ENCODE results near the gene FBXO48.
"Not testable (repeated sequence)": the region's sequence is repeated elsewhere in the genome, so short reads cannot be mapped to it uniquely, and the experiment has no call there.

Gene FBXO48

DNA sequence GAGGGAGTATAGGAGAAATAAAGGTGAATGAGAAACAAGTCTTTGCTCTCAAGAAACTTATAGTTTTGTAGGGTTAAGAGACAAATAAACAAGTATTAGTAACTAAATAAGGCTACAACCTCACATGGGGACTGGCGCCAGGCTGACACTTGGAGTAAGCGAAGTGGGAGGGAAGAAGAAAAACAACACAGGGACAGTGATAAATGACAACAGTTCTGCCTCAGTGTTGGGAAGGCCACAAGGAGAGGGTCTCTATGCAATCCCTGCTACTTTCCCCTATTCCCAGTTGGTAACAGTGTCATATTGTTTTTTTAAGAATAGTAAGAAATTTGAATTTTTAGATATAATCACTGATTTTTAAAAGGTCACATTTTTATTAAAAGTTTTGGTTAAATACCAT is 4.3 kb upstream of the FBXO48 start:
- DNase-seq, result no peak

DNA sequence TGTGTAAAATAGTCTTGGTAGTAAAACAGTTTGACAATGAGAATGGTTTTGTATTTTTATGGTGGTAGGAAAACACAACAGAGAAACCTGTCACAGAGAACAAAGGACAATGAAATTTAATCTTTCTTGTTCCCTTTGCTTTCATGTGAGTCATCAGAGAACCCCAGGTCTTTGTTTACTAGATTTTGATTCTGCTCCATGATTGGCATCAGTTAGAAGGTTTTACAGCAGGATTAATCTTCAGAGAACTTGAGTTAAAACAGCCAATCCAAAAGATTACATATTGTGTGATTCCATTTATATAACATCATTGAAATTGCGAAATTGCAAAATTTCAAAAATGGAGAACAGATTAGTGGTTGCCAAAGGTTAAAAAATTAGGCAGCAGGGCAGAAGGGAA is 2.8 kb upstream of the FBXO48 start:
- DNase-seq, result no peak

DNA sequence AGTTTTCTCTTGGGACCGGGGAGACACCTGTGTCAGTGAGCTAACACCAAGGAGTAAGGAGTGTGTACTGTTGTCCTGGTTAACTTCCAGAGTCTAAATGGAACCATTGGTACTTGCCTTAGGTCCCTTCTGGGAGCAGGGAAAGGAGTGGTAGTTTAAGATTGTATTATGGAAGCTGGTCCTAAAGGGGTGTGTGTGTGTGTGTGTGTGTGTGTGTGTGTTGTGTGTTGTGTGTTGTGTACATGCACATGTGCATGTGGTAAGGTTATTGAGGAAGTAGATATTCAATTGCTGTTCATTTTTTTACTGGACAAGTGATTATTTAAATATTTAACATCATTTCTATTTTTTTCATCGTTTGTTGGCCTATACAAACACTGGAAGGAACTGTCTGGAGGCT is 1.7 kb upstream of the FBXO48 start:
- DNase-seq, result no peak

DNA sequence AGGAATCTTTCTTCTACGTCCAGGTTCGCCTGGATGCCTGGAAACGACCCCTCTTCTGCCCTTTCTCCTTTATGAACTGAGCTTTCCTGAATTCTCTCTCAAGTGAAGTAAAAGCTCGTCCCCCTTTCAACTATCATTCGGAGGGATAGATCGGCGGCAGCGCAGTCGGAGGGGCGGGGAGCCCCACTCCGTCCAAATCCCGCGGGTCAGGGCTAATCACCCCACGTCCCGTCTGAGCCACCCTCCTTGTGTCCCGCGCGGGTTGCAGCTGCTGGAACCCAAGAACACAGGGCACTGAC is 367 bp downstream of the FBXO48 start:
- no peak for DNase-seq

DNA sequence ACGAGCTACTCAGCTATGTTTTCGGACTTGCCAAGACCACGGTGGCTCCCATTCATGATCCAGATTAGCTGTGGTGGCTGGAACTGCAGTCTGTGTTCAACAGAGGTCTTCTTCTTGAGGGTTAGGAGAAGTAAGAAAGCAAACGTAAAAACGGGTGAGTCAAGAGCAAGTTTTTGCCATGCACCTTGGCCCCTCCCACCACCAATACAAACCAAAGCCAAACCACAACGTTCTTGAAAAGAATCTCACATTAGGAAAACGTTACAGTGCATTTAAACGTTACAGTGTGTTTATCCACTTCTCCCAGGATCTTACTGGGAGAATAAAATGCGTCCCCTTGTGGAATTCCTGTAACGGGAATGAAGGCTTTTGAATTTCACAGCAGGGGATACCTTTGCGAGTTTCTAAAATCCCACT is 725 bp downstream of the FBXO48 start:
- peak; percentile 74 for DNase-seq

DNA sequence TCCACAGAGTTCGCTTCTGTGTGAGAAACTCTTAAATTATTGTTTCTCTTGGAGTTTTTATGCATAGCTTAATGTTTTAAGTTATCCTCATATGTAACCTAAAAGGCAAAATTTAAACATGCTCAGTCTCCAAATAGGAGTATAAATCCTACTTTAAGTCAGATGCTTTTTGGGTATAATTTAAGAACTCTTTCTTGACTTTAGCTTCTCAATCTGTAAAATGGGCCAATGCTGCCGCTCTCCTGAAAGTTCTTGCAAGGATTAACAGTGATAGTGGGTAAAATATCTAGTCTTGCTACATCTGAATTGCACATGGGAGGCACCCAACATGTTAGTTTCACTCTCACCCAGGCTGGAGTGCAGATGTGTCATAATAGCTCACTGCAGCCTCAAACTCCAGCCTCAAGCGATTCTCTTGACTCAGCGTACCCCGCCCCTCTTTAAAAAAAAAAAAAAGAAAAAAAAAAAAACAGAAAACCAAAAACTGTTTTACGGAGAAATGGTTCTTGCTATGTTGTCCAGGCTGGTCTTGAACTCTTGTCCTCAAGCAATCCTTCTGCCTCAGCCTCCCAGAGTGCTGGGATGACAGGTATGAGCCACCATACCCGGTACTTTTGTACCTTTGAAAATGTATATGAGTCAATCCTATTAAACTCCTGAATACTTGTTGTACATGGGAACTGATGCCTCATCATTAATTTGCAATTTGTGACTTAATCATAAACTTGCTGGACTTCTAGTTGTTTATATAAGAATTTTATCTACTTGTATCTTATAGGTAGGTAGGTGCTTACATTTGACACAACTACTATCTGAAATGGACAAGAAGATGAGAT is 1.8 kb downstream of the FBXO48 start:
- peak; percentile 51 for DNase-seq

DNA sequence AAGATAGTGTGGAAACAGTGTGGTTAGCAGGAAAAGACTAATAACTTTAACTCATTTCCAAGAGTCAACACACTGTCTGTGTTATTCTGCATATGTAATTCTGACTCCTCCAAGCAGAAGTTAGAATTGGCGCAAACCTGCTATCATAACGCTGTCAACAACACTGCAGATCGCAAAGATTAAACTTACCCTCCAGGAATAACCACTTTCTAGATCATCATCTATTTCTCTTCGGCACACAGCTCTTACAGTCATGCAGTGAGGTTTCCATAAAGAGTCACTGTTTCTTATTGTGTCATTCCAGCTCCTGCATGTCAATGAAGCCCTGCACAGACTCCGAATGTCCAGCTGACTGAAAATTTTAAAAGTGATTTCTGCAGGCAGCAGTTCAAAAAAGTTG is 2.4 kb downstream of the FBXO48 start:
- DNase-seq, result no peak

DNA sequence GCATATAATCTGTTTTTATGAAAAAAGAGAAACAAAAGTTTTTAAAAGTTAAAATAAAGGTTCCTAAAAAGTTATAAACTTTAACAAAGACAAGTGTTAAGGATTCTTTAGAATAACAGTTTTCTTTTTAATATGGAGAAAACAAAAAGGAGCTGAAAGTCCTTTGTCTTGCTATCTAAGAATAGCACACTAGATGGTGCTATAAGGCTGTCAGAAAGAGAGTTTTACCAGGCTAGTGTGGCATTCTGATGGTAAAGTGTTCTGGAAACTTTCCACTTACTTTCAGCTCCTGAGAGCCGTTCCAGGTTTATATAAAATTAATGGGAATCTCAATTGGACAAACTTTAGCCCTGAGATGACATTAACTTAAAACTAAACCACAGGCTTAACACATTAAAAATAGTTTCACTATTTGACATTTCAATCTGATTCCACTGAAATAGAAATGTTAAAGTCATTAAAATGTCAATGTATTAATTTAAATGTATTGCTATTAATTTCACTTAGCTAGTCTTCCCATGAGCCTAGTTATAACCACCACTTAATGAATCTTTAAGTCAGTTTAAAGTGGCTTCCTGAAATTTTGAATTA is 3.7 kb downstream of the FBXO48 start:
- peak; percentile 55 for DNase-seq

DNA sequence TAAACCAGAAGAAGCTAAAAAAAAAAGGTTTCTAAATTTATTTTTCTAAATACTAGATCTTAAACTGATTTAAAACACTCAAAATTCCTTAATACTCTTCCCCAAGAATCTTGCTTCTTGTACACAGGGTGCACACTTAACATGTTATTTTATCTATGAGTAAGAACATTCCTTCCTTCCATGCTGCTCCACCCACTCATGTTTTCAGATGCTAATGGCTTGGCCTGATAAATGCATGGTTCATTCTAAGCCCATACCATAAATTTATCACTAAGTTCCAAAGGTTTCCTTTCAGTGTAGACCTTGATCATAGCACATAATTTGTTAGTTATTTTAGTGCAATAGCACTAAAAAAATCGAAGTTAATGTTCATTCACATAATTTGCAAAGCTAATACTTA is 8.1 kb downstream of the FBXO48 start:
- no peak for DNase-seq

DNA sequence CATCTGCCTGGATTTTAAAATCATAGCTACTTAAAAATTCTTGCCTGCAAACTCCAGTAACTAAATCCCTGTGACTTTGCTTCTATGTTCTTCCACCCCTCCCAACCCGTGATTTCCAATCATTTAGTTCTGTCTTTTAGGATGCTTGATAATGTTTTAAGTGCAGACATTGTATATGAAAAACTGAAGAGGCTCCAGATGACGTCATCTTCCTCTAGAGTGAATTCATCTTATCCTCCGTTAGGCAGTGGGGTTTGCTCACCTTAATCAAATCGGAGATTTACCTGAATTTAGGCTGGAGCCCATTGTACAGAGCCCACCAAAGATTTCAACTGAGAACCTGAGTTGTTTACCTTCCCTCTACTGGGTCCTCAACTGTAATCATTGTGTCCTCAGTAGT is 10.9 kb downstream of the FBXO48 start:
- no peak for DNase-seq

DNA sequence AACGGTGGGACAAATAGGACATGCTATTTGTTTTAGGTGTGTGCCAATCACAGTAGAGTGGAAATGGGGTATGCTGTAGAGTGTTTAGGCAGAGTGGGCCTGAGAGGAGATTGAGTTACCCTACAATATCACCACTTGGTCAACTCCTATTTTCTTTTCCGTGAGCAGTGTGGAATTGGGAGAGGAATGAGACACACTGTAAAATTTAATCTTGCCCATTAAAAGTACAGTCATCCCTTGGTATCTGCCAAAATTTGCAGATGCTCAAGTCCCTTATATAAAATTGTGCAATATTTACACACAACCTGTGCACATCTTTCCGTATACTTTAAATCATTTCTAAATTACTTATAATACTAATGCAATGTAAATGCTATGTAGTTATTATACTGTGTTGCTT is 12.4 kb downstream of the FBXO48 start:
- no peak for DNase-seq

DNA sequence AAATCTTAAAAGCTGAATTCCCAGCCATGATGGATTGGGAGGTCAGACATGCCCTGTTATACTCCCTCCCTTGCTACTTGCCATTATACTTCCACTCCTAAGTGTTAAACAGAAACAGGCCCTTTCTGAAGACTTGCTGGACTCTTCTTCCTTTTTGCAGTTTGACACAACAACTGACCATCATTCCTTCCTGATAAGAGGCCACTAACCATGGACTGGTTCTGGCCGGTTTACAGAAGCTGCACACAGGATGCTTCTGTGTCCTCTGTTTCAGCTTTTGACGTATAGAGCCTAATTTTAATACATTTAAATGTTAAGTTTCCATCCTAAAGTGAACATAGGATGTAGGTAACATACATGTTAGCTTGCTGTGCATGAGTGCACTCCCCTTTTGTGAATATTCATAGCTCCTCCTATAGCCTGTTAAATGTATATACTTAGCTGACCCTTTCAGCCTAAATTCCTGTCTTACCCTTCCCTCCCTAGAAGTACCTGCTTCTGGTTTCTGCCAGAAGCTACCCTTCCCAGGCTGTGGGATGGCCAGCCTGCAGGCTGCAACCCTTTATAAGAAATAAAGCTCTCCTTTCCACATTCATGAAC is 13.2 kb downstream of the FBXO48 start:
- no peak for DNase-seq

DNA sequence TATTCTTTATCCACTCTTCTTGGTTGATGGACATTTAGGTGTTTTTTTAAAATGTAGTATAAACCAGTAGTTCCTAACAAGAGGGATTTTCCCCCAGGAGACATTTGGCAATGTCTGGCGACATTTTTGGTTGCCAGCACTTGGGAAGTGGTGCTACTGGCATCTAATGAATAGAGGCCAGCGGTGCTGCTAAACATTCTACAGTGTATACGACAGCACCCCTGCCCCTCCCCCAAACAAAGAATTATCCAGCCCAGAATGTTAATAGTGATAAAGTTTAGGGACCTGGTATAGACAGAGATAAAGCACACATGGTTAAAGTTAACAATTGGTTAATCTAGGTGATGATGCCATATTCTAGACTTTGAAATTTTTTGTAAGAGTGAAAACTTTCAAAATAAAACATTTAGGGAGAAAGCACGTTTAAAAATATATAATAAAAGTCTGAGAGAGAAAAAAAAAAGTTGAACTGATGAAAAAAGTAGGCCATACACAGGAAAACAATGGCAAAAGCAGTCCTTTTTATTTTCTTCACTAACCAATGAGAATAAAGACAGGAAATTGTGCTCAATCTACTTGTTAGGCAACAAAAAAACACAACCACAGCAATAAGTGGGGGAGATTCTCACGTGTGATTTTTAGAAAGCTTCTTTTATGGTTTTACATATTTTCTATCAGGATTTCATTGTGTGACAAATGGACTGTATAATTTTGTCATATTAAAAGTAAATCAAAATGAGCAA is 14.8 kb downstream of the FBXO48 start:
- DNase-seq, result peak; percentile 68

DNA sequence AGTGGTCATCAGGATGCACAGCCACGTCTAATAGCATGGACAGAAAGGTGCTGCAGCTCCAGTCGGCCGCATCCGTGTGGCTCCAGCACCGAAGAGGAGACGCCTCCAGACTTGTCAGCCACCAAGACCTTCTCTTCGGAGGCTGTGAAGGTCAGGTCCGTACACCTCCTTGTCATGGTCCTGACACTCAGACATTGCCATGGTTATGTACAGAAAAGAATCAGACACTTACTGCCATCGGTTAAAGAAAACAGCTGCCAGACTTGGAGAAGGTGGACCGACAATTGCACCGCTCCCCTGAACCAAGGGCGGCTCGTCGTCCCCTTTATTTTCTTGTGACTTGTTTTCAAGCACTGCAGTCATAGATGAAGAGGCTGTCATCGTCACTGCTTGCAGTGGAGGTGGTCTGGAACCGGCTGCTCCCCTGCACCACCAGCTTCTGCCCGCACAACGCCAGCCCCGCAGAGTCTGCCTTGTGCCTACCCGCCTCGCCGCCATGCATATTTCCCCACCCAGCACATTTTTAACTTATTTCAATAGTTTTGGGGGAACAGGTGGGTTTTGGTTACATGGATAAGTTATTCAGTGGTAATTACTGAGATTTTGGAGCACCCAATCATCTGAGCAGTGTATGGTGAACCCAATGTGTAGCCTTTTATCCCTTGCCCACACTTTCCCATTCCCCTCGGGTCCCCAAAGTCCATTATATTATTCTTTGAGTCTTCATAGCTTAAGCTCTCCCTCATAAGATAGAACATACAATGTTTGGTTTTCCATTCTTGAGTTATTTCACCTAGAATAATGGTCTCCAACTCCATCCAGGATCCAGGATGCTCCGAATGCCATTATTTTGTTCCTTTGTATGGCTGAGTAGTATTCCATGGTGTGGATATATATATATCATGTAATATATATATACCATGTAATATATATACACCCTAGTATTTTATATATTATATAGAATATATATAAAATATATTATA is 18.1 kb downstream of the FBXO48 start:
- peak; percentile 41 for DNase-seq

DNA sequence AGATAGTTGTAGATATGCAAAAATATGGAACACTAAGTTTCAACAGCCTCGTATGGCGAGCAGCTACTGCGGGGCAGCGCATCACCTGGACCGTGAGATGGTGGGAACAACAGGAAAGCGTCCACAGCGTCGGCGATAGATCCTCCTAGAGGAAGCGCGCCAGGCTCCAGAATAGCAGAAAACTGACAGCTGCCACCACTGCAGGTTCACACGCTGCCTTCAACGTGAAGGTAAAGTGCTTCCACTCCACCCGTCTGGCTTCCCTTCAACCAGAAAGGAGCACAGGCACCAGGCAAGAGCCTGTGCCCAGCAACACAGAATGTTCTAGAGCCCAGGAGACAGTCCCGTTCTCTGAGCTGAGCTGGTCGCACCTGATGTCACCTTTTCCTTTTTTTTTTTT is 20.0 kb downstream of the FBXO48 start:
- DNase-seq, result no peak

DNA sequence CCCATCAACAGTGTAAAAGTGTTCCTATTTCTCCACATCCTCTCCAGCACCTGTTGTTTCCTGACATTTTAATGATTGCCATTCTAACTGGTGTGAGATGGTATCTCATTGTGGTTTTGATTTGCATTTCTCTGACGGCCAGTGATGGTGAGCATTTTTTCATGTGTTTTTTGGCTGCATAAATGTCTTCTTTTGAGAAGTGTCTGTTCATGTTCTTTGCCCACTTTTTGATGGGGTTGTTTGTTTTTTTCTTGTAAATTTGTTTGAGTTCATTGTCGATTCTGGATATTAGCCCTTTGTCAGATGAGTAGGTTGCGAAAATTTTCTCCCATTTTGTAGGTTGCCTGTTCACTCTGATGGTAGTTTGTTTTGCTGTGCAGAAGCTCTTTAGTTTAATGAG is 20.7 kb downstream of the FBXO48 start:
- not testable (repeated sequence) for DNase-seq

DNA sequence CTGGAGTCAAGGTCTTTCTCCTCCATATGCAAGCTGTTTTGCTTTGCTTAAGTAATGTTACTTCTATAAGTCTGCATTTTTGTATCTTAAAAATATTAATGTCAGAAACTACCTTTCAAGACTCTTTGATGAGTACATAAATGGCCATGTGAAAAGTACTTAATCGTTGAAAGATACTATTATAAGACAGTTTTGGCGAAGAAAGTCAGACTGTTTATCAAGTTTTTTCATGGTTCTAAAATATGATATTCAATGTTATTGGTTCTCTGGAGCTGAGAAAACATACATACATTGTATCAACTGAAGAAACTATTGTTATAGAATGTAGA is 25.1 kb downstream of the FBXO48 start:
- DNase-seq, result no peak

DNA sequence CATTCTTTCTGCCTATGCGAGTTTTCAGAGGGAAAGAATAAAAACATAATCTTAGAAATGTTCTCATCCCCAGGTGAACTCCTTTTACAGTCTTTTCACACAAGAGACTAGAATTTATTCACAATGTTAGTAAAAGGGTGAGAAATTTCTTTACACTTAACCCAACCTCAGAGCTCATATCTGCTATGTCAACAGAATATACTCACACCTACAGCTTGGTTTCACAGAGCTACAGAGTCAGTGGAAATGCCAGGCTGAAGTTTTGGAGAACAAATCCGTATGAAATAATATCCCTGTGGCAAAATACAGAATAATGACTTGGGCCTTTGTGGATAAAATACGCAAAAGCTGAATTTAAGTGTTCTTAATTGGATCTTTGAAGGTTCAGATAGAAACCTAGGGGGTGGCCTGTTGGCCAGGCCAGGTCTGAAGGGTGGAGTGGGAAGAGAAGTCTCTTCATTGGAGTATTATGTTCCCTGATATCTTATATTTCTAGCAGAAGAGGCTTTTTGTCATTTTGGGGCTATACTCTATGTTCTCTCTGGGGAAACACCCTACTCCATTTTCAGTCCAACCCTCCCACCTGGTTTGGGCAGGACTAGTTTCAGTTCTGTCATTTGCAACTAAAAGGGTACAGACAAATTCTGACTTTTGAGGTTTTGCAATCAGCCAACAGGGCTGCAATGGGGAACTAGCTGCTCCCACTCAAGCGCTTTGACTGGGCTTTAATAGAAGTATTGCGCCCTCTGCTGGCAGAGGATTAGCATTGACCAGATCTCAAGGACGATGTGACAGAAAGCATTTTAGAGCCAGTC is 25.7 kb downstream of the FBXO48 start:
- peak; percentile 80 for DNase-seq

DNA sequence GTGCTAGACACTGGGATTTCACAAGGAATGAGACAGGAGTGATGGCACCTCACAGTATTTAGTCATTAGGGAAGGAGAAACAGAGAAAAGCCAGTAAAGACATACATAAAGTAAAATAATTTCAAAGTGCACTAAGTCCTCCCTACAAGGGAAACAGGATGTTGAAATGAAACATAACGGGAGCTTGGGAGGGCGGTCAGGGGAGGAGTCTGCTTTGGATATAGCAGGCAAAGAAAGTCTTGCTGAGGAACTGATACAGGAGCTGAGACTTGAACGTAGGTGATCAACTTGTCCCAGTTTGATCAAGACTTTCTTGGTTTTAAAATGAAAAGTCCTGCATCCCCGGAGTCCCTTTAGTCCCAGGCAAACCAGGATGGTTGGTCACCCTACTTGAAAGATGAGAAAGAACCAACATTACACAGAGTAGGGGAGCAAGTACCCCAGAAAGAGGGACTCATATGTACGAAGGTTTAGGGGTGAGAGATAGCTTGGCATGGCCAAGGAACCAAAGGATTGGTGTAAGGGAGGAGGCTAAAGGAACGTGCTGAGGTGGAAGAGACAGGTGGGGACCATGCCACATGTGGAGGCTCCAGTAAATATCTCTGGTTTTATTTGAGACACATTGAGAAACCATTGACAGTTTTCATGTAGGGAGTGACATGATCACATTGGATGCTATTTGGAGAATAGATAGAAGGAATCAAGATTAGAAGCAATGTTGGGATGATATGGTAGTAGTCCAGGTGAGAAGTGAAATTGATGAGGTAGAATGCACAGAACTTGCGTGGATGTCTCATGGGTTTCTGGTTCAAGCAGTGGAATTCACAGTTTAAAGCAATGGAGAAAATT is 28.4 kb downstream of the FBXO48 start:
- DNase-seq, result no peak

DNA sequence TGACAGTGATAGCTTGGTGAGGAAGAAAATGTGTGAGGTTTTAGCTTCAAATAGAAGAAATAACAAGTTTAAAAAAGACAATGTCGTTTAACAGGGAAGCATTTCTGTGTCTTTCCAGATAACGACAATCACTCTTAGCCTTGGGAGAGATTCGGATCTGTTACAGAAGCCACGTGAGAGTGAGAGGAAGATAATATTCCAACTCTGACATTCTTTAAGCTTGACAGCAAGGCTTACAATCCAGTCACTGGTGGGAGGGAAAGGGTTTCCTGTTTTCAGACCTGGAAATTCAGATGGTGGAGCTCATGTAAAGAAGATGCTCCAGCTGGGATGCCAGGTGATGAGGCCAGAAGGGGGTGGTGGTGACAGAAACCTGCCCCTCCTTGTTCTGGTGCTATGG is 30.8 kb downstream of the FBXO48 start:
- DNase-seq, result no peak

DNA sequence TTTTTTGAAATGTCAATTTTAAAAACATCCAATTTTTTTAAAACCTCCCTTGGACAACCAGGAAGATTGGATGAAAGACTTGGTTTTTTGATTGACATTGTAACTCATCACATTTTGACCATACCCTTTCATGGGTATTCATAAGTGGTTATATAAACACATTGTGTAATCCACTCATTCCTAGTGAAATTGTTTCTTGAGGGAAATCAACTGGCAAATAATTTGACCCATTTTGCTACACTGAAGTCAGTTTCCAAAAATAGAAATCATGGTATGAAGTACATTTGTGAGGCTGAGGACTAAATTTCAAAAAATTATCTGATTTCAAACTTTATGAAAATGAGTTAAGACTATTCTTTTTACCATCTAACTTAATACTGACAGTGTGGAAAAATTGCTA is 31.5 kb downstream of the FBXO48 start:
- no peak for DNase-seq
